Measurements from ENCODE around the gene FFAR2.

The FFAR2 gene

DNA sequence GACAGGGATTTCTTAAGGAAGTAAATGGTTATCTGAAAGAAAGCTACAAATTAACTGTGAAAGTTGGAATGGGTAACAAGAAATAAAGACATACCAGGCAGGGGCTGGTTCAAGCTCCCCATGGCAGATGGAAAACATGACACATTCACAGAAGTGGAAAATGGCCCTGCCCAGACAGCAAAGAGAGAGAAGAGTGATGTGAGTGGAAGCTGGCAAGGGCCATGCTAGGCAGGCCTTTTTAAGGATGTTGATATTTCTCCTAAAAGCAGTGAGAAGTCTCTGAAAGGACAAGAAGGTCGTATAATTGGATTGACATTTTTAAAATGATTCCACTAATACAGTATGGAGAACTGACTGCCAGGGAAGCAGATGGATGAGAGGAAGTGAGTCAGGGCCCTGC lies 3.3 kb upstream of the FFAR2 start:
- no peaks in the 10 kb centered on the region for H3K36me3 ChIP-seq (ENCODE audit: control insufficient read depth, insufficient read depth, low read length)
- H3K27me3 ChIP-seq (ENCODE audit: control insufficient read depth, insufficient read depth, low read length), result no peaks in the 10 kb centered on the region
- no peaks in the 10 kb centered on the region for H3K4me1 ChIP-seq (ENCODE audit: control insufficient read depth, insufficient read depth, low read length)
- H3K9me3 ChIP-seq (ENCODE audit: control insufficient read depth, insufficient read depth, low read length), result no peaks in the 10 kb centered on the region
- H3K4me3 ChIP-seq (ENCODE audit: low read depth, low read length), result no peak overlapping the region
- no peak overlapping the region for H3K9ac ChIP-seq (ENCODE audit: low read depth, low read length)

DNA sequence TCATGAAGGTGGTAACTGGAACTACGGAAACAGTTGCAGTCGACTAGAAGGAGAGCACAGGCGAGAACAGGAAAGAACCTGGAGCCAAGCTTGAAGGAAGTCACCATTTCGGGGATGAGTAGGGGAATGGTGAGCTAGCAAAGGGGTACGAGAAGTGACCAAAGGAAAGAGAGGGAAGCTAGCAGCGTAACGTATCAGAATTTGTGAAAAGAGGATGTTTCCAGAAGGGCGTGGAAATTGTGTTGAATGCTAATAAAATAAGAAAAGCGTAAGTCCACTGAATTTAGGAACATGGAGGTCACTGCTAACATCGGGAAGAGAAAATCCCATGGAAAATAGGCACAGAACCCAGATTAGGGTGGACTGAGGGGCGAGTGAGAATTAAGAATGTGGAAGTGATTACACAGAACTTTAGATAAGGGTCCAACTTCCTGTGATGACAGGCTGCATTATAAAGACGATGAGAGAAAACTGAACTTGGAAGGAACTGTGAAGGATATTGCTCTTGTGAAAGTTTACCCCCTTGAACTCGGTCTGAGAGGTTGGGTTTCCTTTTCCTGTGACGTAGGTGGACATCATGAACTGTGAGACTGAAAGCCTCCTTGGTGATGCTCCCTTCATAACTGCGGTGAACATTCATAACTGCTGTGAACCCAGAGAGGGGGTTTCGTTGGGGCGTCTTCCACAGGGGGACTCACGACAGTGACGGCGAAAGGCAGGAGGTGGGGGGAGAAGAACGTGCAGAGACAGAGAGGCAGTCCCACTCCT lies 2.0 kb upstream of the FFAR2 start:
- Histone ChIP-seq H3K4me3 (ENCODE audit: low read depth, low read length) (no peak overlapping the region), H3K27me3 (ENCODE audit: control insufficient read depth, insufficient read depth, low read length) (no peaks in the 10 kb centered on the region), H3K4me1 (ENCODE audit: control insufficient read depth, insufficient read depth, low read length) (no peaks in the 10 kb centered on the region), H3K36me3 (ENCODE audit: control insufficient read depth, insufficient read depth, low read length) (no peaks in the 10 kb centered on the region), H3K9me3 (ENCODE audit: control insufficient read depth, insufficient read depth, low read length) (no peaks in the 10 kb centered on the region), H3K9ac (ENCODE audit: low read depth, low read length) (no peak overlapping the region)

DNA sequence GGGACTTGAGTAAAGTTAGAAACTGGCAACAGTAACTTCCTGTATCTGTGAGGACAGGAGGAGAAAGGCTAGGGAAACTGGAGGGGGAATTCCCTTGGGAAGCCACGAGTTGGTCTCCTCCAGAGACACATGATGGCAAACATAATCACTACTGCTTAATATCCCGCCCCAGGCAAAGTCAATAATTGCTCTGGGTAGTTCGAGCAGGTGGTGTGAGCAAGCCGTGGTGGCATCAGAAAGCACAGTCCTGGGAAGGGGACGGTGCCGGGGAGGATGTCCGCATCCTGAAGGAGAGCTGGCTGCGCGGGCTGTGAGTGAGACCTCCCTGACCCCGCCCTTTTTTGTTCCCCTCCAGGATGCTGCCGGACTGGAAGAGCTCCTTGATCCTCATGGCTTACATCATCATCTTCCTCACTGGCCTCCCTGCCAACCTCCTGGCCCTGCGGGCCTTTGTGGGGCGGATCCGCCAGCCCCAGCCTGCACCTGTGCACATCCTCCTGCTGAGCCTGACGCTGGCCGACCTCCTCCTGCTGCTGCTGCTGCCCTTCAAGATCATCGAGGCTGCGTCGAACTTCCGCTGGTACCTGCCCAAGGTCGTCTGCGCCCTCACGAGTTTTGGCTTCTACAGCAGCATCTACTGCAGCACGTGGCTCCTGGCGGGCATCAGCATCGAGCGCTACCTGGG lies 1.4 kb downstream of the FFAR2 start:
- Histone ChIP-seq H3K9ac (ENCODE audit: low read depth, low read length) (no peak overlapping the region), H3K27me3 (ENCODE audit: control insufficient read depth, insufficient read depth, low read length) (no peaks in the 10 kb centered on the region), H3K4me3 (ENCODE audit: low read depth, low read length) (no peak overlapping the region)

DNA sequence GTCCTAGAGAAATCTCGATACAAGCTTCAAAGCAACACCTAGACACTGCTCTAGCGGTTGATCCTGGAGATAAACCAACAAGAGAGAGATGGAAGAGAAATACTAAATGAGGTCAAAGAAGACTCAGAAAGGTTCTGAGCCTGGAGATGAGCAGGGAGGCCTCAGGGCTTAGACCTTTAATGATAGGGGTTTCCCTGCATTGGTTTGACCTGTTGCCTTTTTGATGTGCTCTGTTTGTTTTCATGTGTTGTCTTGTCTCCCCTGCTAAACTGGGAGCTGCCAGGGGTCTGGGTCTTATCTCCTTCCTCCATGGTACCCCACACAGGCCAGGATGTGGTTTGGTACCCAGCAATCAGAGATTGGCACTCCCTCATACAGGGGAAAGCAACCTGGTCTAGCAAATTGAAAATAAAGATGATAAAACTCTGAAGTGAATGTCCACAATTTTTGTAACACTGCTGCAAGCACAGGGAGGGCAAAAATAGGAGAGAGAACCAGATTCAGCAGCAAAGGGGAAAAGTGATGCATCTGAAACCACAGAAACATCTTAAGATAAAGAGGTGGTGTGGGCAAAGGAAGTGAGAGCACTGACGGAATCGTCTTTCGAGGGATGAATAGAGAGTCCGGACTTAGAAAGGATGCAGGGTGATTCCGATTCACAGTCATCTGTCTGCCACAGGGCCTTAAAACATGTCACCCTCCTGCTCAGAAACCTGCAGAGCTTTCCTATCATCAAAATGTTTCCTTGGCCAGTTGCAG lies 3.5 kb downstream of the FFAR2 start:
- H3K4me1 ChIP-seq (ENCODE audit: control insufficient read depth, insufficient read depth, low read length), result no peaks in the 10 kb centered on the region
- H3K9me3 ChIP-seq (ENCODE audit: control insufficient read depth, insufficient read depth, low read length), result no peaks in the 10 kb centered on the region
- H3K27me3 ChIP-seq (ENCODE audit: control insufficient read depth, insufficient read depth, low read length), result no peaks in the 10 kb centered on the region
- H3K4me3 ChIP-seq (ENCODE audit: low read depth, low read length), result no peak overlapping the region
- no peaks in the 10 kb centered on the region for H3K36me3 ChIP-seq (ENCODE audit: control insufficient read depth, insufficient read depth, low read length)
- no peak overlapping the region for H3K9ac ChIP-seq (ENCODE audit: low read depth, low read length)

More for the DNA sequence above, 1.4 kb downstream of the FFAR2 start:
- Histone ChIP-seq H3K36me3 (ENCODE audit: control insufficient read depth, insufficient read depth, low read length) (no peaks in the 10 kb centered on the region), H3K4me1 (ENCODE audit: control insufficient read depth, insufficient read depth, low read length) (no peaks in the 10 kb centered on the region), H3K9me3 (ENCODE audit: control insufficient read depth, insufficient read depth, low read length) (no peaks in the 10 kb centered on the region)

DNA sequence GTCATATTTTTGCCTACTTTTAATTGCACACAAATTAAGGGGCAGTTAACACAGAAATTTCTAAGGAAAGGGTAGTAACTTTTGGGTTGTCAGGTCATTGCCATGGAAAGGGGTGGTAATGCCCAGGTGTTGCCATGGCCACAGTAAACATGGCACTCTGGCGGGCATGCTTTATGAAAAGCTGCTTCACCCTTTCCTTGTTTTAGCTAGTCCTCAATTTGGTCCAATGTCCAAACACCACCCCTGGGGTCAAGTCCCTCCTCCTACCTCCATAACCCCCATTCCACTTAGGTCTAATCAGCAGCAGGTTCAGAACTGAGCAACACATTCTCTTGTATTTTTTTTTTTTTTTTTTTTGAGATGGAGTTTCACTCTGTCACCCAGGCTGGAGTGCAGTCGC lies 6.6 kb downstream of the FFAR2 start:
- Histone ChIP-seq H3K4me3 (ENCODE audit: low read depth, low read length) (no peak overlapping the region), H3K27me3 (ENCODE audit: control insufficient read depth, insufficient read depth, low read length) (no peaks in the 10 kb centered on the region), H3K36me3 (ENCODE audit: control insufficient read depth, insufficient read depth, low read length) (no peaks in the 10 kb centered on the region), H3K9ac (ENCODE audit: low read depth, low read length) (no peak overlapping the region), H3K4me1 (ENCODE audit: control insufficient read depth, insufficient read depth, low read length) (no peaks in the 10 kb centered on the region), H3K9me3 (ENCODE audit: control insufficient read depth, insufficient read depth, low read length) (no peaks in the 10 kb centered on the region)

DNA sequence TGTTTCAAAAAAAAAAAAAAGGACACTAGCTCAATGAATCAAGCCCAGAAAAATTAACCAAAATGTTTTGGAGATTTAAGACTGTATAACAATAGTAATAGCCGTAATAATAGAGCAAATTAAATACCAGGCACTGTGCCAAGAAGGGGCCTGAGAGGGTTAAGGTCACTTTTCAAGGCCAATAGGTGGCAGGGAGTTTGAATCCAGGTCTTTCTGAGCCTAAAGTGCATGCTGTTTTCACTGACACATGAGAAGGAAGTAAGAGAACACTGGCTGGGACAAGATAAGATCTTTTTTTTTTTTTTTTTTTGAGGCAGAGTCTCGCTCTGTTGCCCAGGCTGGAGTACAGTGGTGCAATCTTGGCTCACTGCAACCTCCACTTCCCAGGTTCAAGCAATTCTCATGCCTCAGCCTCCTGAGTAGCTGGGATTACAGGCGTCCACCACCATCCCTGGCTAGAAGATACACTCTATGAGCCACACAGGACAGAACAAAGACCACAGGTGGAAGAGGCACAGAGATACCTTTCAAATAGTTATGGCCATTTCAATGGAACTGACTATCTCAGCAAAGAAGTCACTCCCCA lies 7.7 kb downstream of the FFAR2 start:
- H3K27me3 ChIP-seq (ENCODE audit: control insufficient read depth, insufficient read depth, low read length), result no peaks in the 10 kb centered on the region
- H3K36me3 ChIP-seq (ENCODE audit: control insufficient read depth, insufficient read depth, low read length), result no peaks in the 10 kb centered on the region
- H3K4me3 ChIP-seq (ENCODE audit: low read depth, low read length), result no peak overlapping the region
- no peaks in the 10 kb centered on the region for H3K4me1 ChIP-seq (ENCODE audit: control insufficient read depth, insufficient read depth, low read length)
- H3K9me3 ChIP-seq (ENCODE audit: control insufficient read depth, insufficient read depth, low read length), result no peaks in the 10 kb centered on the region
- no peak overlapping the region for H3K9ac ChIP-seq (ENCODE audit: low read depth, low read length)

DNA sequence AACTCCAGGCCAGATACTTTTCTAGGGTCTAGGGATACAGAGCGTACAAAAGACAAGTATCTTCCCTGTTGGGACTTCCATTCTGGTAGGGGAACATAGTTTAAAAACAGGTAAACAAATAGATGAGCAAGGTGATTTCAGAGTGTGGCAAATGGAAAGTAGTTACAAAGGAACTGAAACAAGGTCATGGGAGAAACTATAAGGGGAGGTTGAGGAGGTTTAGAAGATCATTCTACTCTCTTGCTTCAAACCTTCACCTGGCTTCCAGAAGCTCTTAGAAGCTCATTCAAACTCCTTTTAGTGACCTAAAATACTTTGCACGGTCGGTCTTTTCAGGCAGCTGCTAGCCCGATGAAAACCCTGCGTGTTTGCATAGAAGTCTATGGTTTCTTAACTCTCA lies 9.1 kb downstream of the FFAR2 start:
- Histone ChIP-seq H3K36me3 (ENCODE audit: control insufficient read depth, insufficient read depth, low read length) (no peaks in the 10 kb centered on the region), H3K9ac (ENCODE audit: low read depth, low read length) (no peak overlapping the region), H3K4me1 (ENCODE audit: control insufficient read depth, insufficient read depth, low read length) (no peaks in the 10 kb centered on the region), H3K4me3 (ENCODE audit: low read depth, low read length) (no peak overlapping the region), H3K27me3 (ENCODE audit: control insufficient read depth, insufficient read depth, low read length) (no peaks in the 10 kb centered on the region), H3K9me3 (ENCODE audit: control insufficient read depth, insufficient read depth, low read length) (no peaks in the 10 kb centered on the region)

DNA sequence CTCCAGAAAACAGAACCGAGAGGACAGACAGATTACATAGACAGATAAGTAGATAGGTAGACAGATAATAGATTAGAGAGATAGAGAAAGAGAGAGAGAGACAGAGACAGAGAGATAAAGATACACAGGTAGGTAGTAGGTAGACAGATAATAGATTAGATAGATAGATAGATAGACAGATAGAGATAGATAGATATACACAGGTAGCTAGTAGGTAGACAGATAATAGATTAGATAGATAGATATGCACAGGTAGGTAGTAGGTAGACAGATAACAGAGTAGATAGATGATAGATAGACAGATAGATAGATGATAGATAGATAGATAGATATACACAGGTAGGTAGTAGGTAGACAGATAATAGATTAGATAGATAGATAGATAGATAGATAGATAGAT lies 10.1 kb downstream of the FFAR2 start:
- Histone ChIP-seq H3K27me3 (ENCODE audit: control insufficient read depth, insufficient read depth, low read length) (no peaks in the 10 kb centered on the region), H3K9ac (ENCODE audit: low read depth, low read length) (no peak overlapping the region), H3K4me3 (ENCODE audit: low read depth, low read length) (no peak overlapping the region), H3K9me3 (ENCODE audit: control insufficient read depth, insufficient read depth, low read length) (no peaks in the 10 kb centered on the region), H3K4me1 (ENCODE audit: control insufficient read depth, insufficient read depth, low read length) (no peaks in the 10 kb centered on the region), H3K36me3 (ENCODE audit: control insufficient read depth, insufficient read depth, low read length) (no peaks in the 10 kb centered on the region)

DNA sequence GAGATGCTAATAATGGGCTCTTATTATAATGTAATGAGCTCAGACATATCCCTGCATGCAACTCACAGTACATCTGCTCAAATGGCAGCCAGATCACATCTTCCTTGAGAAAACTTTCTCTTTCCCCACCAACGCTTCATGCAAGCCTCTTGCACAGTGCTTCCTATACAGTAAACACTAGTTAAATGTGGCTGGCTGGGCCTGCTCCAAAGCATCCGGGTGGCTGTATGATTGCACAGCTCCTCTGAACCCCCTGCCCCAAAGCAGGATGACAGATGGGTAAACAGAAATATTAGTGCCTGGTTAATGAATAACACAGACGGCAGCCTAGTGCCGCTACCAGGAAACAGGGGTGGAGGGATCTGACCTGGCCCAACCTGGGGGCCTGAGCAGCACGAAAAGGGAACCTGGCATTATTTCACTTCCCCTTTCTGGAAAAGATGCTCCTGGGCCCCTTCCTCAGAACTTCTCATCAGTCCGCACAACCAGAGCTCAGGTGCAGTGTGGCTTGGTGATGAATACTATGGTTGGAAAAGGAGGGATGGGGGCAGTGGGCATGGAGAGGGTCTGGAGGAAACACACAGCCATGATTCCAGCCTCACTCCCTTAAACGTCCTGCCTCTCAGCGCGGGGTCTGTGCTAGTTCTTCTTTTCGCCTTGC lies 10.8 kb downstream of the FFAR2 start:
- no peaks in the 10 kb centered on the region for H3K4me1 ChIP-seq (ENCODE audit: control insufficient read depth, insufficient read depth, low read length)
- no peak overlapping the region for H3K9ac ChIP-seq (ENCODE audit: low read depth, low read length)

DNA sequence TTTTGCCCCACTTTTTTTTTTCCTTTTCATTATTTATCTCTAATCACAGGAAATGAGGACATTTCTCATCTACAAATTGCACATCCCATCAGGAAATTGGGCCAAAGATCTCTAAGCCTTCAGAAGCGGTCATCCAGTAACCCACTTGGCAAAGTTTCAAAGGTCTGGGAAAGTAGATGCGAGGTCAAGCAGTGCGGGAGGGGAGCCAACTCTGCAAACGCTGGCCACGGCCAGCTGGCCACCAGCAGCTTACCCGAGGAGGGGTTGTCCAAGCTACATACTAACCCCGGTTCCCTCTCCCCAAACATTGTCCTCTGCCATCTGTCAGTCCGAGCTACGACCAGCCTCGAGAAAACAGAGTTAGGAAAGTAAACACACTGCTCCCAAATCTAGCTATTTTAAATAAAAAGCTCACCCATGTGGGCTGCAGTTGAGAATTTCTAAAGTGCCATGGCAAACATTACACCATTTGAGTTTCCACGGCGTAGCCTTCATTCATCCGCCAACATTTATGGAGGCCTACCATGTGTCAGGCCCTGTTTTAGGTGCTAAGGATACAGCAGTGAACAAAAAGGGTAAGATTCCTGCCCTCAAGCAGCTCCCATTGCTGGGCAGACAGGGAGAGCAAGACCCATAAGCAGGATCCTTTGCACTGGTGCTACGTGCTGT lies 11.5 kb downstream of the FFAR2 start:
- Histone ChIP-seq H3K9me3 (ENCODE audit: control insufficient read depth, insufficient read depth, low read length) (no peaks in the 10 kb centered on the region), H3K36me3 (ENCODE audit: control insufficient read depth, insufficient read depth, low read length) (no peaks in the 10 kb centered on the region), H3K9ac (ENCODE audit: low read depth, low read length) (no peak overlapping the region), H3K4me3 (ENCODE audit: low read depth, low read length) (no peak overlapping the region), H3K27me3 (ENCODE audit: control insufficient read depth, insufficient read depth, low read length) (no peaks in the 10 kb centered on the region), H3K4me1 (ENCODE audit: control insufficient read depth, insufficient read depth, low read length) (no peaks in the 10 kb centered on the region)

More for the DNA sequence above, 10.8 kb downstream of the FFAR2 start:
- no peaks in the 10 kb centered on the region for H3K9me3 ChIP-seq (ENCODE audit: control insufficient read depth, insufficient read depth, low read length)
- no peak overlapping the region for H3K4me3 ChIP-seq (ENCODE audit: low read depth, low read length)
- no peaks in the 10 kb centered on the region for H3K27me3 ChIP-seq (ENCODE audit: control insufficient read depth, insufficient read depth, low read length)
- no peaks in the 10 kb centered on the region for H3K36me3 ChIP-seq (ENCODE audit: control insufficient read depth, insufficient read depth, low read length)

DNA sequence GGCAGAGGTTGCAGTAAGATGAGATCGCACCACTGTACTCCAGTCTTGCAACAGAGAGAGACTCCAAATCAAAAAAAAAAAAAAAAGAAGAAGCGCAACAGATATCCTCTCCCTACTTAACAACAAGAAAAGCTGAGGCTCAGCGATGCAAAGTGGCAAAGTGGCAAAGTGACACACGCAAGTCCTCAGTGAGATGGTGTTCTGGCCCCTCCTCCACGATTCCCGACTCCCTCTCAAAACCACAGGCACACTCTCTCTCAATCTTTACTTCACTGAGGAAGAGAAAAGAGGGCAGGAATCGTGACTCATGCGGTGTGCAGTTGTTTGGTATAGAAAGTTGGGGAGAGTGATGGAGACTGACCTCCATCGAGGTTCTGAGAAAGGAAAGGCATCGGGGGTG lies 12.6 kb downstream of the FFAR2 start:
- Histone ChIP-seq H3K4me1 (ENCODE audit: control insufficient read depth, insufficient read depth, low read length) (no peaks in the 10 kb centered on the region), H3K9me3 (ENCODE audit: control insufficient read depth, insufficient read depth, low read length) (no peaks in the 10 kb centered on the region), H3K36me3 (ENCODE audit: control insufficient read depth, insufficient read depth, low read length) (no peaks in the 10 kb centered on the region), H3K27me3 (ENCODE audit: control insufficient read depth, insufficient read depth, low read length) (no peaks in the 10 kb centered on the region), H3K9ac (ENCODE audit: low read depth, low read length) (no peak overlapping the region), H3K4me3 (ENCODE audit: low read depth, low read length) (no peak overlapping the region)
